GM12878 (cell line): ENCODE measurements around the gene CHMP4B. TPM values are rescaled to one million over a fixed set of nuclear protein-coding genes. Genes with fewer than 3 reads are reported as not detected.

Source experiments
- ATAC-seq: fragments of 200-7000 bp; cut with Tn5 transposase; 3 replicates; pipeline ENCODE4 v1.9.1; 2020; ENCODE audit warnings: mild to moderate bottlenecking, moderate library complexity
- BruUV-seq: library from RNA; stranded (reverse); fragments of 400-500 nt; replicated peaks from 2 replicates; lab custom pipeline; 2021; lab: Mats Ljungman, UMichigan
- CTCF ChIA-PET: fragments of 300-600 bp; sonication (Branson Sonifier 250); formaldehyde crosslinking; extraction: SDS; loops from one replicate; lab custom pipeline; 2021; ENCODE audit warnings: inconsistent platforms; lab: Yijun Ruan, JAX
- POLR2A ChIA-PET: fragments of 350-600 bp; formaldehyde crosslinking; extraction: SDS; loops from one replicate; lab custom pipeline; 2021; ENCODE audit warnings: inconsistent platforms; lab: Charles Lee
- RAD21 ChIA-PET: fragments of 300-600 bp; sonication (Branson Sonifier 250); formaldehyde crosslinking; loops from one replicate; lab custom pipeline; 2023; ENCODE audit warnings: antibody characterized with exemption; ENCODE audit not compliant: unreplicated experiment; lab: Charles Lee
- SMC1A ChIA-PET: fragments of 300-600 bp; sonication (Branson Sonifier 250); formaldehyde crosslinking; loops from one replicate; lab custom pipeline; 2023; ENCODE audit not compliant: unreplicated experiment, uncharacterized antibody; lab: Charles Lee
- DNase-seq: peaks from one replicate; pipeline ENCODE4 v3.0.0-alpha.2; 2011; ENCODE audit warnings: low read depth, low spot score
- FAIRE-seq: peaks from 3 replicates; lab custom pipeline; 2011; peaks lifted over from hg19 to GRCh38; lab: Jason Lieb, UNC
- H2AFZ ChIP-seq: 2 replicates; pipeline ENCODE4 v1.6.0; 2011; ENCODE audit warnings: low read depth, low read length, control low read depth; ENCODE audit not compliant: control insufficient read depth
- H3K27ac ChIP-seq: 2 replicates; pipeline ENCODE4 v1.5.1; 2011; ENCODE audit warnings: control low read depth; ENCODE audit not compliant: control insufficient read depth, insufficient read depth
- H3K27me3 ChIP-seq, 2 experiments: replicated peaks in 1 of 2; 2 replicates each; pipeline versions ENCODE4 v1.6.0 to v1.6.1; 2011; ENCODE audit warnings: low read length in 1 of 2; ENCODE audit not compliant: control insufficient read depth in 2 of 2, insufficient read depth in 2 of 2
- H3K36me3 ChIP-seq, 2 experiments: 2 replicates each; pipeline ENCODE4 v1.5.1; 2011; ENCODE audit warnings: low read length in 1 of 2; ENCODE audit not compliant: control insufficient read depth in 2 of 2, insufficient read depth in 2 of 2
- H3K4me1 ChIP-seq: 2 replicates; pipeline ENCODE4 v1.6.1; 2011; ENCODE audit warnings: mild to moderate bottlenecking, low read length, moderate library complexity, mixed read lengths; ENCODE audit not compliant: control insufficient read depth, insufficient read depth
- H3K4me2 ChIP-seq: 2 replicates; pipeline ENCODE4 v1.6.0; 2011; ENCODE audit warnings: control low read depth; ENCODE audit not compliant: control insufficient read depth, insufficient read depth
- H3K4me3 ChIP-seq: fragments of 200-600 bp; sonication (generic); 2 replicates; pipeline ENCODE4 v1.5.1; 2016
- H3K79me2 ChIP-seq: 2 replicates; pipeline ENCODE4 v1.6.0; 2011; ENCODE audit warnings: low read length; ENCODE audit not compliant: control insufficient read depth, insufficient read depth
- H3K9ac ChIP-seq: 2 replicates; pipeline ENCODE4 v1.8.0; 2011; ENCODE audit warnings: low read length, control low read depth, mixed read lengths; ENCODE audit not compliant: control insufficient read depth, insufficient read depth
- H3K9me3 ChIP-seq: replicated peaks from 3 replicates; pipeline ENCODE4 v1.5.1; 2011; ENCODE audit warnings: mild to moderate bottlenecking, low read length; ENCODE audit not compliant: control insufficient read depth, insufficient read depth
- H4K20me1 ChIP-seq: 2 replicates; pipeline ENCODE4 v1.6.0; 2011; ENCODE audit not compliant: control insufficient read depth, insufficient read depth
- ATF7 ChIP-seq: fragments of 450-650 bp; IDR thresholded peaks from 2 replicates; pipeline ENCODE4 v1.6.1; 2016; ENCODE audit warnings: low read depth, mild to moderate bottlenecking
- BHLHE40 ChIP-seq, 2 experiments: fragments of 450-650 bp in 1 of 2; IDR thresholded peaks; 2 replicates each; pipeline ENCODE4 v1.6.1; 2011 to 2017; ENCODE audit warnings: low read depth in 2 of 2, borderline replicate concordance in 1 of 2, improper control_type of control experiment in 1 of 2, low read length in 1 of 2, mild to moderate bottlenecking in 1 of 2
- CHD1 ChIP-seq: IDR thresholded peaks from 2 replicates; pipeline ENCODE4 v1.6.1; 2012; ENCODE audit warnings: low read depth, low read length, improper control_type of control experiment
- NFYB ChIP-seq: IDR thresholded peaks from 2 replicates; pipeline ENCODE4 v1.6.1; 2011; ENCODE audit warnings: low read depth, mild to moderate bottlenecking, low read length, improper control_type of control experiment, moderate library complexity; ENCODE audit not compliant: insufficient read depth
- WGBS: methylation state at CpG from one replicate; pipeline ENCODE4 v1.1.6; 2016; ENCODE audit warnings: low lambda C conversion rate; ENCODE audit not compliant: insufficient replicate concordance, insufficient coverage; ENCODE audit errors: missing lambda C conversion rate; 5-methylcytosine and 5-hydroxymethylcytosine counted together
- in situ Hi-C: fragments of 300-500 bp; cut with MboI; formaldehyde crosslinking; loops from 9 replicates; pipeline ENCODE4 v1.14.3; 2018; ENCODE audit warnings: mixed read lengths
- intact Hi-C: fragments of 100-400 bp; cut with micrococcal nuclease; formaldehyde crosslinking; loops from one replicate; pipeline ENCODE4 v1.14.2; 2022; ENCODE audit not compliant: unreplicated experiment
- polyA plus RNA-seq, 11 experiments: library from polyadenylated mRNA; depleted of rRNA in 4 of 11; unstranded in 6 of 11; stranded (reverse) in 5 of 11; fragments of >200 nt; fragmentation: Nextera tagmentation in 4 of 11; fragmentation: Illumina TruSeq in 1 of 11; extraction: Ambion mirVana in 4 of 11; extraction: Trizol in 1 of 11; gene quantifications; 1 replicate in 1 of 11; 2 replicates in 10 of 11; pipeline versions ENCODE4 v1.2.1 to v1.2.3, GENCODE V29; 2011 to 2016; ENCODE audit warnings: inconsistent platforms in 2 of 11, missing spikeins in 2 of 11, low read depth in 1 of 11
- total RNA-seq, 4 experiments: library from RNA; depleted of rRNA in 3 of 4; stranded (reverse); fragments of >200 nt in 3 of 4; fragmentation: Illumina TruSeq in 1 of 4; extraction: Trizol in 1 of 4; gene quantifications; 2 replicates each; pipeline versions ENCODE4 v1.2.1 to v1.2.3, GENCODE V29; 2013 to 2021
- TF ChIP-seq, protein P1 (sequence below): IDR thresholded peaks from 2 replicates; pipeline ENCODE4 v1.6.1; 2011; ENCODE audit warnings: mild to moderate bottlenecking, low read depth, low read length, moderate library complexity; ENCODE audit not compliant: insufficient replicate concordance

Gene CHMP4B
- total and polyA plus RNA-seq, 10 of the 15 experiments (the other 5 are each of a cell fraction or from before 2014, with no cell fraction given), result 4.2 to 118 (median 49.6) TPM

DNA sequence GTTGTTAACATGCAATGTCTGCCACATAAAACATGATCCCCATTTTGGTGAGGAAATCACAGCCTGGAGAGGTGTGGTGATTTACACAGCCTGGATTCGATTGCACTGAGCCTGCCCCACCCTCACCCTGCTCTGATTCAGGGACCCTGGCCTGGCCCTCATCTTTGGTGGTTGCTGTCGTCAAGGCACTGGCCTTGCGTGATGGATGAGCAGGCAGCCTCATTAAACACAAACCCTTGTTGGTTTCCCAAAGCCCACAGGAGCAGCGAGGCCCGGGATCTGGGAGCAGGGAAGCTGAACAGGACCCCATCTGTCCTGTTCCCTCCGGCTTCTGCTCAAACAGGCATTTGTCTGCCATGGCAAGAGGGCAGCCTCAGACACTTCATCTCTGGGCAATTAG lies 70.8 kb downstream of the CHMP4B start:
- ChIA-PET CTCF (interaction anchor here (1.4 to 1.6 kb wide), 2 partner anchors 19 to 30 kb away, joined by 5 to 7 read pairs; no protein-coding TSS in a partner anchor), POLR2A (interaction anchor here (0.6 to 0.7 kb wide), 2 partner anchors 165 to 599 kb away, joined by 3 to 6 read pairs; no protein-coding TSS in a partner anchor), SMC1A (interaction anchor here (1.0 to 1.1 kb wide), 2 partner anchors 19 to 33 kb away, joined by 4 to 5 read pairs; no protein-coding TSS in a partner anchor)

GRCh38 chr20:33882481-33882880 lies 71.3 kb downstream of the CHMP4B start:
- TF ChIP-seq CHD1, result no peak
- TF ChIP-seq ATF7, result no peak
- H3K4me2 ChIP-seq, result peak overlapping the region; percentile 56
- peak overlapping the region; percentile 86 for H3K27ac ChIP-seq
- H3K4me1 ChIP-seq, result peaks cover 42% of the 10 kb centered on the region
- no peak overlapping the region for H3K9ac ChIP-seq
- SMC1A ChIA-PET, result interaction anchor here (1.0 to 1.1 kb wide), 3 partner anchors 20 to 34 kb away, joined by 3 to 5 read pairs (median 4); no protein-coding TSS in a partner anchor
- in situ Hi-C loops, result no loop called here
- DNase-seq, result no peak
- RAD21 ChIA-PET, result interaction anchor here (1.0 kb wide), 1 partner anchor 69 kb away, joined by 3 read pairs; no protein-coding TSS in a partner anchor
- CTCF ChIA-PET, result interaction anchor here (1.2 to 1.6 kb wide), 6 partner anchors 8 to 88 kb away, joined by 3 to 8 read pairs (median 4); no protein-coding TSS in a partner anchor
- peaks cover 10% of the 10 kb centered on the region; the same call in 2 of the 3 replicates for H3K9me3 ChIP-seq
- no peaks in the 10 kb centered on the region for H3K27me3 ChIP-seq
- H3K79me2 ChIP-seq, result no peaks in the 10 kb centered on the region
- POLR2A ChIA-PET, result no interaction called here
- H3K4me3 ChIP-seq, result no peak overlapping the region
- H4K20me1 ChIP-seq, result no peaks in the 10 kb centered on the region
- H3K36me3 ChIP-seq, result no peaks in the 10 kb centered on the region
- intact Hi-C loops, result loop anchor here (2.0 kb wide), 2 partner anchors 104 to 110 kb away; partner anchors contain the start of gene RALY
- H2AFZ ChIP-seq, result no peak overlapping the region; the same call in 1 of the 2 replicates
- 87% methylated on average over 10 of the region's 10 CpGs for WGBS
- ATAC-seq, result no peak
- no peak for FAIRE-seq
- BruUV-seq, result no TSS peak

More for the DNA sequence above, 70.8 kb downstream of the CHMP4B start:
- H3K9ac ChIP-seq, result no peak overlapping the region
- in situ Hi-C loops, result no loop called here
- FAIRE-seq (no peak), DNase-seq (no peak), ATAC-seq (peak; percentile 6; the same call in 2 of the 3 replicates)
- H3K79me2 ChIP-seq, result no peaks in the 10 kb centered on the region
- H4K20me1 ChIP-seq, result no peaks in the 10 kb centered on the region
- peaks cover 10% of the 10 kb centered on the region; the same call in 2 of the 3 replicates for H3K9me3 ChIP-seq
- H3K27me3 ChIP-seq, result no peaks in the 10 kb centered on the region
- peak overlapping the region; percentile 22 for H3K4me2 ChIP-seq
- RAD21 ChIA-PET, result no interaction called here
- peaks cover 42% of the 10 kb centered on the region for H3K4me1 ChIP-seq
- BruUV-seq, result no TSS peak
- 87% methylated on average over 6 of the region's 6 CpGs for WGBS
- no peaks in the 10 kb centered on the region for H3K36me3 ChIP-seq
- intact Hi-C loops, result loop anchor here (2.0 kb wide), 2 partner anchors 103 to 111 kb away; partner anchors contain the start of gene RALY
- no peak overlapping the region for H3K4me3 ChIP-seq
- TF ChIP-seq, protein P1, sequence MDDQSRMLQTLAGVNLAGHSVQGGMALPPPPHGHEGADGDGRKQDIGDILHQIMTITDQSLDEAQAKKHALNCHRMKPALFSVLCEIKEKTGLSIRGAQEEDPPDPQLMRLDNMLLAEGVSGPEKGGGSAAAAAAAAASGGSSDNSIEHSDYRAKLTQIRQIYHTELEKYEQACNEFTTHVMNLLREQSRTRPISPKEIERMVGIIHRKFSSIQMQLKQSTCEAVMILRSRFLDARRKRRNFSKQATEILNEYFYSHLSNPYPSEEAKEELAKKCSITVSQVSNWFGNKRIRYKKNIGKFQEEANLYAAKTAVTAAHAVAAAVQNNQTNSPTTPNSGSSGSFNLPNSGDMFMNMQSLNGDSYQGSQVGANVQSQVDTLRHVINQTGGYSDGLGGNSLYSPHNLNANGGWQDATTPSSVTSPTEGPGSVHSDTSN, result no peak
- TF ChIP-seq BHLHE40 (IDR thresholded peaks at IDR 0.05; ENCODE audit: borderline replicate concordance in 1 of 2, low read depth in 2 of 2, low read length in 1 of 2) (peak in 1 of 2 experiments; percentile 44; a peak in 2 of 4 replicates), NFYB (no peak)
- TF ChIP-seq, all 136 proteins: peak for 1
- Histone ChIP-seq H2AFZ (no peak overlapping the region; the same call in 1 of the 2 replicates), H3K27ac (peak overlapping the region; percentile 86)
